NCI-H2029 treated with DMSO at 0.1 percent for 48 hours (cell line): ENCODE results near the gene HIVEP3.
A peak's percentile ranks its signal among the peaks of the same experiment; 100 is the strongest.
"Not testable (repeated sequence)": the region's sequence is repeated elsewhere in the genome, so short reads cannot be mapped to it uniquely, and the experiment has no call there.

Experiments used
- DNase-seq: peaks from one replicate; lab custom pipeline; 2025; lab: John Stamatoyannopoulos, UW

The HIVEP3 gene

GRCh38 chr1:41712695-41713094 lies 206.0 kb downstream of the HIVEP3 start:
- no peak for DNase-seq

- no peak for DNase-seq
These were observed 206.6 kb downstream of the HIVEP3 start for GRCh38 chr1:41712081-41712480.

- no peak for DNase-seq
These were observed 207.1 kb downstream of the HIVEP3 start for GRCh38 chr1:41711581-41711980.

- no peak for DNase-seq
These were observed 207.7 kb downstream of the HIVEP3 start for GRCh38 chr1:41710980-41711379.

- no peak for DNase-seq
These were observed 208.8 kb downstream of the HIVEP3 start for GRCh38 chr1:41709873-41710272.

GRCh38 chr1:41709331-41709730 lies 209.4 kb downstream of the HIVEP3 start:
- DNase-seq, result no peak

GRCh38 chr1:41708332-41708731 lies 210.4 kb downstream of the HIVEP3 start:
- no peak for DNase-seq

GRCh38 chr1:41707793-41708192 lies 210.9 kb downstream of the HIVEP3 start:
- no peak for DNase-seq

GRCh38 chr1:41705798-41706197 lies 212.9 kb downstream of the HIVEP3 start:
- DNase-seq, result no peak

- DNase-seq, result no peak
These were observed 214.5 kb downstream of the HIVEP3 start for GRCh38 chr1:41704196-41704595.

- DNase-seq, result no peak
These were observed 216.0 kb downstream of the HIVEP3 start for GRCh38 chr1:41702771-41703170.

GRCh38 chr1:41700986-41701535 lies 217.7 kb downstream of the HIVEP3 start:
- DNase-seq, result no peak

- DNase-seq, result no peak
These were observed 218.1 kb downstream of the HIVEP3 start for GRCh38 chr1:41700581-41700980.

- no peak for DNase-seq
These were observed 218.9 kb downstream of the HIVEP3 start for GRCh38 chr1:41699861-41700248.

GRCh38 chr1:41698916-41699860 lies 219.5 kb downstream of the HIVEP3 start:
- no peak for DNase-seq

- no peak for DNase-seq
These were observed 222.3 kb downstream of the HIVEP3 start for GRCh38 chr1:41696381-41696780.

GRCh38 chr1:41695118-41695745 lies 223.5 kb downstream of the HIVEP3 start:
- DNase-seq, result peak; percentile 100

GRCh38 chr1:41691966-41692365 lies 226.8 kb downstream of the HIVEP3 start:
- DNase-seq, result not testable (repeated sequence)

GRCh38 chr1:41691424-41691823 lies 227.3 kb downstream of the HIVEP3 start:
- DNase-seq, result no peak

- DNase-seq, result no peak
These were observed 228.4 kb downstream of the HIVEP3 start for GRCh38 chr1:41690331-41690730.

GRCh38 chr1:41689558-41689981 lies 229.2 kb downstream of the HIVEP3 start:
- no peak for DNase-seq

- DNase-seq, result no peak
These were observed 229.6 kb downstream of the HIVEP3 start for GRCh38 chr1:41689139-41689538.

- DNase-seq, result no peak
These were observed 231.7 kb downstream of the HIVEP3 start for GRCh38 chr1:41687007-41687406.
